CD14-positive monocyte (primary cell): ENCODE measurements around the gene IER2. TPM values are rescaled to one million over a fixed set of nuclear protein-coding genes. Genes with fewer than 3 reads are reported as not detected.
A peak's percentile ranks its signal among the peaks of the same experiment; 100 is the strongest.

Experiments used
- DNase-seq, 3 donors: peaks; one replicate each; pipeline ENCODE4 v3.0.0-alpha.2; 2011 to 2022
- H2AFZ ChIP-seq: 2 replicates; pipeline ENCODE4 v1.6.0; 2012; ENCODE audit warnings: mild to moderate bottlenecking, low read depth, low read length, inconsistent platforms; ENCODE audit not compliant: insufficient read depth, poor library complexity, severe bottlenecking
- H3K27ac ChIP-seq, 2 donors: 1 replicate in 1 of 2; 2 replicates in 1 of 2; pipeline ENCODE4 v1.5.1; 2012 to 2013; ENCODE audit warnings: low read length in 2 of 2, control low read depth in 1 of 2, inconsistent platforms in 1 of 2, low read depth in 1 of 2, mild to moderate bottlenecking in 1 of 2
- H3K27me3 ChIP-seq, 2 donors: one replicate each; pipeline versions ENCODE4 v1.6.0 to v1.6.1; 2011 to 2013; ENCODE audit warnings: low read length in 2 of 2; ENCODE audit not compliant: control insufficient read depth in 2 of 2, insufficient read depth in 2 of 2
- H3K36me3 ChIP-seq, 2 donors: replicated peaks in 1 of 2; 1 replicate in 1 of 2; 2 replicates in 1 of 2; pipeline versions ENCODE4 v1.5.1 to v1.6.1; 2012 to 2013; ENCODE audit warnings: low read length in 2 of 2, control low read depth in 1 of 2, inconsistent platforms in 1 of 2, mild to moderate bottlenecking in 1 of 2; ENCODE audit not compliant: insufficient read depth in 2 of 2, control insufficient read depth in 1 of 2
- H3K4me1 ChIP-seq, 2 donors: 1 replicate in 1 of 2; 2 replicates in 1 of 2; pipeline versions ENCODE4 v1.5.1 to v1.6.1; 2012 to 2013; ENCODE audit warnings: low read length in 2 of 2, control low read depth in 1 of 2, inconsistent platforms in 1 of 2, mild to moderate bottlenecking in 1 of 2, moderate library complexity in 1 of 2; ENCODE audit not compliant: insufficient read depth in 2 of 2, control insufficient read depth in 1 of 2
- H3K4me2 ChIP-seq: replicated peaks from 2 replicates; pipeline ENCODE3; 2012; ENCODE audit warnings: low read length, moderate library complexity, mild to moderate bottlenecking; ENCODE audit not compliant: poor library complexity, severe bottlenecking; ENCODE audit errors: extremely low read depth
- H3K4me3 ChIP-seq, 3 experiments: fragments of 200-600 bp in 1 of 3; sonication (generic) in 1 of 3; replicated peaks in 1 of 3; 1 replicate in 2 of 3; 2 replicates in 1 of 3; pipeline ENCODE4 v1.5.1; 2011 to 2013; ENCODE audit warnings: low read length in 3 of 3, mild to moderate bottlenecking in 3 of 3, control low read depth in 2 of 3, low read depth in 2 of 3, inconsistent platforms in 1 of 3, moderate library complexity in 1 of 3
- H3K79me2 ChIP-seq: 2 replicates; pipeline ENCODE4 v1.6.0; 2012; ENCODE audit warnings: mild to moderate bottlenecking, control low read depth, inconsistent platforms, low read length, moderate library complexity; ENCODE audit not compliant: insufficient read depth
- H3K9ac ChIP-seq: 2 replicates; pipeline ENCODE4 v1.6.0; 2017; ENCODE audit warnings: low read length, mild to moderate bottlenecking; ENCODE audit not compliant: insufficient read depth, poor library complexity, severe bottlenecking
- H3K9me3 ChIP-seq, 2 donors: replicated peaks in 1 of 2; 1 replicate in 1 of 2; 2 replicates in 1 of 2; pipeline versions ENCODE4 v1.5.1 to v1.6.1; 2012 to 2013; ENCODE audit warnings: low read length in 2 of 2, control low read depth in 1 of 2; ENCODE audit not compliant: control insufficient read depth in 1 of 2, insufficient read depth in 1 of 2
- H4K20me1 ChIP-seq: 2 replicates; pipeline ENCODE4 v1.6.0; 2012; ENCODE audit warnings: mild to moderate bottlenecking, low read length, control low read depth, moderate library complexity; ENCODE audit not compliant: insufficient read depth
- H3K27ac Mint-ChIP-seq, 7 donors: one replicate each; pipeline ENCODE4 v1.8.0; 2020; ENCODE audit warnings: mild to moderate bottlenecking in 7 of 7, mixed read lengths in 7 of 7, moderate library complexity in 6 of 7, inconsistent platforms in 2 of 7
- H3K27me3 Mint-ChIP-seq, 3 donors: one replicate each; pipeline ENCODE4 v1.8.0; 2021 to 2022; ENCODE audit warnings: low read depth in 3 of 3, mild to moderate bottlenecking in 3 of 3, mixed read lengths in 3 of 3, moderate library complexity in 3 of 3, inconsistent platforms in 1 of 3
- H3K36me3 Mint-ChIP-seq, 2 donors: one replicate each; pipeline ENCODE4 v1.8.0; 2020; ENCODE audit warnings: mixed read lengths in 2 of 2, inconsistent platforms in 1 of 2, mild to moderate bottlenecking in 1 of 2
- H3K4me1 Mint-ChIP-seq: one replicate; pipeline ENCODE4 v1.8.0; 2020; ENCODE audit warnings: mild to moderate bottlenecking, mixed read lengths
- H3K4me3 Mint-ChIP-seq, 2 donors: one replicate each; pipeline ENCODE4 v1.8.0; 2020; ENCODE audit warnings: mild to moderate bottlenecking in 2 of 2, mixed read lengths in 2 of 2, moderate library complexity in 1 of 2
- H3K9me3 Mint-ChIP-seq, 7 donors: one replicate each; pipeline ENCODE4 v1.8.0; 2020 to 2022; ENCODE audit warnings: mixed read lengths in 7 of 7, mild to moderate bottlenecking in 6 of 7, moderate library complexity in 6 of 7, inconsistent platforms in 2 of 7
- WGBS: methylation state at CpG from one replicate; pipeline ENCODE4 v1.1.5; 2013; ENCODE audit warnings: missing lambda C conversion rate; ENCODE audit not compliant: insufficient coverage; 5-methylcytosine and 5-hydroxymethylcytosine counted together
- intact Hi-C, 2 donors: fragments of 100-400 bp; cut with micrococcal nuclease; formaldehyde crosslinking; loops; one replicate each; pipeline versions ENCODE4 v1.15.0 to v1.15.1; 2023
- polyA plus RNA-seq, 3 donors: library from polyadenylated mRNA; depleted of rRNA in 1 of 3; unstranded in 2 of 3; stranded (reverse) in 1 of 3; fragments of 300-500 nt in 2 of 3; fragments of >200 nt in 1 of 3; fragmentation: Illumina TruSeq in 2 of 3; gene quantifications; 1 replicate in 2 of 3; 2 replicates in 1 of 3; pipeline ENCODE4 v1.2.3, GENCODE V29; 2012 to 2021
- TF ChIP-seq, protein P1 (sequence below): fragments of 200-600 bp; IDR thresholded peaks from one replicate; pipeline ENCODE4 v1.8.0; 2022; ENCODE audit warnings: antibody characterized with exemption, mild to moderate bottlenecking

IER2 gene
- polyA plus RNA-seq, 3 donors: 355 to 804 (median 601) TPM

DNA sequence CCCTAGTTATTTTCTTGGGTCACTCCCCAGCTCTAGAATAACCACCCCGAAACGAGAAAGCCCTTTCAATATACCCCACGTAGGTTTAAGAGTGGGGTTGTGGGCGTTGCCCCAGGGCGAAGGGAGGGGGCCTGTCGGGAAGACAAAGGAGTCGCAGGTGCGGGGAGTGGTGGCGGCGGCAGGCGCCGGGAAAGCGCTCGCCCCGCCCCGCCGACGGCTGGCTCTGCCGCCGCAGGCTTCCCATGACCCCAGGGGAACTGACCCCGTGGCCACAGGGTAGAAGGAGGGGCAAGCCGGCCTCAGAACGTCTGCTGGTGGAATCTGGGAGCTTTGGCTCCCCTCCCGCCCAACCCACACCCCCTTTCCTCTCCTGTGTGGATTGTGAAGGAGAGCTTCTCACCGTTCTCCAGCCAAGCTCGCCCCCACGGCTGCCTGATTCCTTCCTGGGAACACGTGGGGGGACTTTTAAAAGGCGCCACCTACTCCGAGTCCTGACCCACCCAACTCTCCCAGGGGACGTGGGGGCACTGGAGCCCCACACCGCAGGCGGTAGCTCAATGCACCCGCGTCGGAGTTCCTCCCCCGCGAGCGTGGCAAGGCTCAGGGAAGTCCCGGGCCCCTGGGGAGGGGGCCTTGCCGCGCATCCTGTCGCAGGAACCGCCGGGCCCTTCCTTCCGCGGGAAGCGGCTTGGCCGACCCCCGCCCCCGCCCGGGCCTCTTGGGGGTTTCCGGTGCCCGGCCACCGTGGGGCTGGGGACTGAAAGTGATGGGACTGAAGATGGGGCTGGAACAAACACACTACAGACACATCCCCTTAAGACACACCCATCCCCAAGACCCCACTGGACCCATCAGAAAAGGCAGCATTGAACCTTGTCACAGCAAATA, 5.5 kb downstream of the IER2 start:
- Histone ChIP-seq H3K4me1 (peaks cover 32 to 45% of the 10 kb centered on the region in 2 donors), H3K9me3 (no peaks in the 10 kb centered on the region), H3K27me3 (no peaks in the 10 kb centered on the region), H2AFZ (no peak overlapping the region), H3K4me2 (peak overlapping the region; percentile 86), H3K9ac (peak overlapping the region; percentile 99), H4K20me1 (peaks cover 44% of the 10 kb centered on the region), H3K4me3 (peak overlapping the region; percentile 90 to 100 (median 99)), H3K36me3 (peaks cover 0 to 12% of the 10 kb centered on the region in 2 donors), H3K79me2 (peaks cover 42% of the 10 kb centered on the region), H3K27ac (peak overlapping the region; percentile 95 to 96)
- intact Hi-C loops: loop anchor here (2.0 to 10.0 kb wide), 2 partner anchors 13 to 689 kb away; no protein-coding TSS in a partner anchor
- Mint-ChIP-seq H3K27me3 (peaks cover 0 to 13% (median 0%) of the 10 kb centered on the region in 3 donors), H3K9me3 (peaks cover 0 to 9% (median 2%) of the 10 kb centered on the region in 7 donors), H3K36me3 (peaks cover 6 to 17% of the 10 kb centered on the region in 2 donors), H3K4me3 (peak overlapping the region; percentile 98 to 99), H3K4me1 (peaks cover 35% of the 10 kb centered on the region), H3K27ac (peak overlapping the region; percentile 95 to 99 (median 98))
- peak; percentile 64 to 74 (median 67) for DNase-seq
- 0% methylated on average over 33 of the region's 55 CpGs for WGBS
- TF ChIP-seq, protein P1, sequence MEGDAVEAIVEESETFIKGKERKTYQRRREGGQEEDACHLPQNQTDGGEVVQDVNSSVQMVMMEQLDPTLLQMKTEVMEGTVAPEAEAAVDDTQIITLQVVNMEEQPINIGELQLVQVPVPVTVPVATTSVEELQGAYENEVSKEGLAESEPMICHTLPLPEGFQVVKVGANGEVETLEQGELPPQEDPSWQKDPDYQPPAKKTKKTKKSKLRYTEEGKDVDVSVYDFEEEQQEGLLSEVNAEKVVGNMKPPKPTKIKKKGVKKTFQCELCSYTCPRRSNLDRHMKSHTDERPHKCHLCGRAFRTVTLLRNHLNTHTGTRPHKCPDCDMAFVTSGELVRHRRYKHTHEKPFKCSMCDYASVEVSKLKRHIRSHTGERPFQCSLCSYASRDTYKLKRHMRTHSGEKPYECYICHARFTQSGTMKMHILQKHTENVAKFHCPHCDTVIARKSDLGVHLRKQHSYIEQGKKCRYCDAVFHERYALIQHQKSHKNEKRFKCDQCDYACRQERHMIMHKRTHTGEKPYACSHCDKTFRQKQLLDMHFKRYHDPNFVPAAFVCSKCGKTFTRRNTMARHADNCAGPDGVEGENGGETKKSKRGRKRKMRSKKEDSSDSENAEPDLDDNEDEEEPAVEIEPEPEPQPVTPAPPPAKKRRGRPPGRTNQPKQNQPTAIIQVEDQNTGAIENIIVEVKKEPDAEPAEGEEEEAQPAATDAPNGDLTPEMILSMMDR: no peak

- Mint-ChIP-seq H3K9me3 (peaks cover 0 to 5% (median 0%) of the 10 kb centered on the region in 7 donors), H3K4me3 (no peak overlapping the region), H3K27me3 (peaks cover 0 to 4% (median 0%) of the 10 kb centered on the region in 3 donors), H3K4me1 (peaks cover 60% of the 10 kb centered on the region), H3K27ac (no peak overlapping the region), H3K36me3 (peaks cover 0 to 3% of the 10 kb centered on the region in 2 donors)
- TF ChIP-seq, protein P1: no peak
- no peak overlapping the region for H3K27ac ChIP-seq
- H3K9ac ChIP-seq: no peak overlapping the region
- no peak overlapping the region for H3K4me3 ChIP-seq
- WGBS: no CpG with 5 or more reads among the region's 3 CpGs
- H3K36me3 ChIP-seq: no peaks in the 10 kb centered on the region
- intact Hi-C loops: loop anchor here (5.0 to 10.0 kb wide), 2 partner anchors 48 to 685 kb away; no protein-coding TSS in a partner anchor
- peaks cover 18% of the 10 kb centered on the region for H4K20me1 ChIP-seq
- no peaks in the 10 kb centered on the region for H3K27me3 ChIP-seq
- no peak overlapping the region for H3K4me2 ChIP-seq
- DNase-seq: no peak
- H2AFZ ChIP-seq: no peak overlapping the region
- no peaks in the 10 kb centered on the region for H3K9me3 ChIP-seq
- H3K79me2 ChIP-seq: peaks cover 8% of the 10 kb centered on the region
- peaks cover 60 to 81% of the 10 kb centered on the region in 2 donors for H3K4me1 ChIP-seq
Observed at GRCh38 chr19:13159713-13160112, 9.5 kb downstream of the IER2 start.
